A549 (cell line): ENCODE results near the gene TUBGCP6. TPM values are rescaled to one million over a fixed set of nuclear protein-coding genes. Genes with fewer than 3 reads are reported as not detected.

Experiments
- ATAC-seq, 2 experiments: fragments of 200-7000 bp in 1 of 2; fragments of >200 bp in 1 of 2; cut with Nextera tagmentation in 1 of 2; cut with Tn5 transposase in 1 of 2; 3 replicates each; pipeline versions ENCODE4 v1.8.0 to v1.9.1; 2018 to 2020; ENCODE audit warnings: mild to moderate bottlenecking in 1 of 2, moderate library complexity in 1 of 2
- CTCF ChIA-PET: fragments of 300-600 bp; sonication (Branson Sonifier 250); formaldehyde crosslinking; extraction: SDS; loops from one replicate; lab custom pipeline; 2021; ENCODE audit warnings: antibody characterized with exemption, inconsistent platforms; lab: Yijun Ruan, JAX
- POLR2A ChIA-PET: fragments of 350-600 bp; formaldehyde crosslinking; extraction: SDS; loops from one replicate; lab custom pipeline; 2021; ENCODE audit warnings: antibody characterized with exemption, inconsistent platforms; lab: Yijun Ruan, JAX
- DNase-seq, 2 experiments: peaks; one replicate each; pipeline versions ENCODE4 v3.0.0 to v3.0.0-alpha.2; 2011 to 2016; ENCODE audit warnings: low read depth in 1 of 2, low spot score in 1 of 2
- FAIRE-seq: peaks from 2 replicates; lab custom pipeline; 2011; peaks lifted over from hg19 to GRCh38; lab: Jason Lieb, UNC
- H3K27ac ChIP-seq, 2 experiments: fragments of >200 bp; sonication (Bioruptor Twin); formaldehyde crosslinking; 3 replicates each; pipeline ENCODE4 v1.5.1; 2016 to 2017
- H3K4me1 ChIP-seq: fragments of >200 bp; sonication (Bioruptor Twin); formaldehyde crosslinking; 3 replicates; pipeline ENCODE4 v1.6.1; 2016
- H3K4me2 ChIP-seq: fragments of >200 bp; sonication (Bioruptor Twin); formaldehyde crosslinking; 3 replicates; pipeline ENCODE4 v1.6.1; 2016
- H3K4me3 ChIP-seq: fragments of >200 bp; sonication (Bioruptor Twin); formaldehyde crosslinking; 3 replicates; pipeline ENCODE4 v1.5.1; 2016
- H3K9me3 ChIP-seq: fragments of >200 bp; sonication (Bioruptor Twin); formaldehyde crosslinking; 3 replicates; pipeline ENCODE4 v1.6.1; 2016
- ATOH8 ChIP-seq: fragments of 250-450 bp; sonication (Bioruptor Pico); IDR thresholded peaks from 2 replicates; pipeline ENCODE4 v1.5.0; 2020; ENCODE audit warnings: low read depth, mild to moderate bottlenecking, moderate library complexity
- BHLHE40 ChIP-seq: IDR thresholded peaks from 2 replicates; pipeline ENCODE4 v1.6.1; 2012; ENCODE audit warnings: low read depth, low read length, inconsistent platforms
- E2F6 ChIP-seq: IDR thresholded peaks from 2 replicates; pipeline ENCODE4 v1.6.1; 2012; ENCODE audit warnings: low read depth, borderline replicate concordance
- EHF ChIP-seq: fragments of 250-450 bp; sonication (Bioruptor Pico); IDR thresholded peaks from 2 replicates; pipeline ENCODE4 v1.5.0; 2020; ENCODE audit warnings: mild to moderate bottlenecking
- EP300 ChIP-seq, 2 experiments: fragments of >200 bp; sonication (Bioruptor Twin); formaldehyde crosslinking; IDR thresholded peaks; 2 replicates in 1 of 2; 3 replicates in 1 of 2; pipeline ENCODE4 v1.6.1; 2016 to 2017
- ESRRA ChIP-seq: fragments of 150-350 bp; IDR thresholded peaks from 2 replicates; pipeline ENCODE4 v1.6.1; 2014; ENCODE audit warnings: mild to moderate bottlenecking, low read length, borderline replicate concordance
- FOSB ChIP-seq: fragments of 250-450 bp; sonication (Bioruptor Pico); IDR thresholded peaks from 2 replicates; pipeline ENCODE4 v1.5.0; 2020; ENCODE audit warnings: mild to moderate bottlenecking, moderate library complexity
- FOXS1 ChIP-seq: fragments of 250-450 bp; sonication (Bioruptor Pico); IDR thresholded peaks from 2 replicates; pipeline ENCODE4 v1.5.0; 2020; ENCODE audit warnings: mild to moderate bottlenecking, moderate library complexity
- GATA3 ChIP-seq: IDR thresholded peaks from 2 replicates; pipeline ENCODE4 v1.6.1; 2012; ENCODE audit warnings: borderline replicate concordance
- HMGXB4 ChIP-seq: fragments of 250-450 bp; sonication (Bioruptor Pico); IDR thresholded peaks from 2 replicates; pipeline ENCODE4 v1.5.0; 2021; ENCODE audit warnings: mild to moderate bottlenecking, moderate library complexity, borderline replicate concordance
- HOXA7 ChIP-seq: fragments of 250-450 bp; sonication (Bioruptor Pico); IDR thresholded peaks from 2 replicates; pipeline ENCODE4 v1.5.0; 2020; ENCODE audit warnings: mild to moderate bottlenecking, moderate library complexity
- KDM5A ChIP-seq: fragments of 200-600 bp; sonication (generic); IDR thresholded peaks from 2 replicates; pipeline ENCODE4 v1.6.1; 2016; ENCODE audit warnings: antibody characterized with exemption, mild to moderate bottlenecking
- MAZ ChIP-seq: fragments of 150-350 bp; IDR thresholded peaks from 2 replicates; pipeline ENCODE4 v1.6.1; 2014; ENCODE audit warnings: antibody characterized with exemption, low read depth, low read length, borderline replicate concordance
- NPAS2 ChIP-seq: fragments of 250-450 bp; sonication (Bioruptor Pico); IDR thresholded peaks from 2 replicates; pipeline ENCODE4 v1.8.0; 2022; ENCODE audit warnings: mild to moderate bottlenecking, moderate library complexity, borderline replicate concordance
- NR3C1 ChIP-seq: fragments of >200 bp; sonication (Bioruptor Twin); formaldehyde crosslinking; IDR thresholded peaks from 3 replicates; pipeline ENCODE4 v1.6.1; 2017
- PBX3 ChIP-seq: IDR thresholded peaks from 2 replicates; pipeline ENCODE4 v1.6.1; 2012
- PHF8 ChIP-seq: fragments of 200-600 bp; sonication (generic); IDR thresholded peaks from 2 replicates; pipeline ENCODE4 v1.6.1; 2016; ENCODE audit warnings: low read depth, mild to moderate bottlenecking, antibody characterized with exemption, moderate library complexity, borderline replicate concordance
- POLR2A ChIP-seq: IDR thresholded peaks from 2 replicates; pipeline ENCODE4 v1.6.1; 2012; ENCODE audit warnings: mild to moderate bottlenecking, low read length
- RARB ChIP-seq: fragments of 250-450 bp; sonication (Bioruptor Pico); IDR thresholded peaks from 2 replicates; pipeline ENCODE4 v1.8.0; 2021; ENCODE audit warnings: mild to moderate bottlenecking, moderate library complexity
- SREBF2 ChIP-seq: fragments of 450-650 bp; IDR thresholded peaks from 2 replicates; pipeline ENCODE4 v1.6.1; 2014; ENCODE audit warnings: mild to moderate bottlenecking, moderate library complexity
- TP53 ChIP-seq: fragments of 250-450 bp; sonication (Bioruptor Pico); IDR thresholded peaks from 2 replicates; pipeline ENCODE4 v1.5.0; 2021; ENCODE audit warnings: mild to moderate bottlenecking, moderate library complexity
- ZC3H11A ChIP-seq: fragments of 450-650 bp; IDR thresholded peaks from 2 replicates; pipeline ENCODE4 v1.6.1; 2014; ENCODE audit warnings: antibody characterized with exemption, mild to moderate bottlenecking
- ZFP36 ChIP-seq: fragments of 450-650 bp; IDR thresholded peaks from 2 replicates; pipeline ENCODE4 v1.6.1; 2014; ENCODE audit warnings: borderline replicate concordance; ENCODE audit not compliant: partially characterized antibody
- ZSCAN20 ChIP-seq: fragments of 250-450 bp; sonication (Bioruptor Pico); IDR thresholded peaks from 2 replicates; pipeline ENCODE4 v1.8.0; 2022; ENCODE audit warnings: mild to moderate bottlenecking, moderate library complexity
- WGBS: methylation state at CpG from one replicate; pipeline ENCODE4 v1.1.6; 2017; ENCODE audit errors: missing lambda C conversion rate; 5-methylcytosine and 5-hydroxymethylcytosine counted together
- polyA plus RNA-seq, 4 experiments: library from polyadenylated mRNA; depleted of rRNA in 3 of 4; stranded (reverse); fragments of >200 nt; fragmentation: RNase III in 1 of 4; extraction: RNeasy Plus Mini Kit Qiagen cat#74134 plus additional on column Dnase treatment in 1 of 4; gene quantifications; 2 replicates in 3 of 4; 3 replicates in 1 of 4; pipeline ENCODE4 v1.2.3, GENCODE V29; 2011 to 2017
- TF ChIP-seq, protein P1 (sequence below): fragments of 200-600 bp; sonication (generic); IDR thresholded peaks from 2 replicates; pipeline ENCODE4 v1.6.1; 2016; ENCODE audit warnings: antibody characterized with exemption, mild to moderate bottlenecking, moderate library complexity

Gene TUBGCP6
- polyA plus RNA-seq, 2 of the 4 experiments (the other 2 are of a cell fraction) = 6.5 to 14.2 TPM

DNA sequence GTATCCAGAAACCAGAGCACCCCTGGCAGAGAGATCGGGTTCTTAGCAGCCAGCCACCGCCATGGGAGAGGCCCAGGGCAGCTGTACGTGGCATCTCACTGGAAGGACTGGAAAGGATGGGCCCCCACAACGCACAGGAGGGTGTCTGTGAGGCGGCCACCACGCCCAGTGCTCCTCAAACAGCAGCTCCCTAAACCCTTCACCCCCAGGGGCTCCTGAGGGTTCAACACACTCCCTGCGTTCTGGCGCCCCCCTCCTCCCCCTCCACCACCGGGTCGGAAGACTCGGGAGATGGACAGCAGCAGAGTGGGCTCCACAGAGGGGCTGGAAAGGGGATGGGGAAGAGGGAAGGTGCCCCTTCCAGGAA, 15.6 kb upstream of the TUBGCP6 start:
- ATAC-seq (peak; percentile 2 to 54; a peak in 3 of 6 replicates), DNase-seq (no peak), FAIRE-seq (no peak)
- peaks cover 23% of the 10 kb centered on the region for H3K4me1 ChIP-seq
- POLR2A ChIA-PET = interaction anchor here (0.5 to 0.7 kb wide), 2 partner anchors 9 to 70 kb away, joined by 3 to 4 read pairs; partner anchors contain the start of gene HDAC10
- H3K4me2 ChIP-seq = peak overlapping the region; percentile 90
- H3K9me3 ChIP-seq = no peaks in the 10 kb centered on the region
- CTCF ChIA-PET = interaction anchor here (0.9 to 1.6 kb wide), 3 partner anchors 9 to 13 kb away, joined by 4 to 11 read pairs (median 5); partner anchors contain the start of gene HDAC10
- H3K27ac ChIP-seq = peak overlapping the region; percentile 98 to 99
- H3K4me3 ChIP-seq = peak overlapping the region; percentile 90
- WGBS = 0% methylated on average over 3 of the region's 11 CpGs
- TF ChIP-seq ATOH8 (CRISPR knock-in tag) = no peak
- TF ChIP-seq, protein P1, sequence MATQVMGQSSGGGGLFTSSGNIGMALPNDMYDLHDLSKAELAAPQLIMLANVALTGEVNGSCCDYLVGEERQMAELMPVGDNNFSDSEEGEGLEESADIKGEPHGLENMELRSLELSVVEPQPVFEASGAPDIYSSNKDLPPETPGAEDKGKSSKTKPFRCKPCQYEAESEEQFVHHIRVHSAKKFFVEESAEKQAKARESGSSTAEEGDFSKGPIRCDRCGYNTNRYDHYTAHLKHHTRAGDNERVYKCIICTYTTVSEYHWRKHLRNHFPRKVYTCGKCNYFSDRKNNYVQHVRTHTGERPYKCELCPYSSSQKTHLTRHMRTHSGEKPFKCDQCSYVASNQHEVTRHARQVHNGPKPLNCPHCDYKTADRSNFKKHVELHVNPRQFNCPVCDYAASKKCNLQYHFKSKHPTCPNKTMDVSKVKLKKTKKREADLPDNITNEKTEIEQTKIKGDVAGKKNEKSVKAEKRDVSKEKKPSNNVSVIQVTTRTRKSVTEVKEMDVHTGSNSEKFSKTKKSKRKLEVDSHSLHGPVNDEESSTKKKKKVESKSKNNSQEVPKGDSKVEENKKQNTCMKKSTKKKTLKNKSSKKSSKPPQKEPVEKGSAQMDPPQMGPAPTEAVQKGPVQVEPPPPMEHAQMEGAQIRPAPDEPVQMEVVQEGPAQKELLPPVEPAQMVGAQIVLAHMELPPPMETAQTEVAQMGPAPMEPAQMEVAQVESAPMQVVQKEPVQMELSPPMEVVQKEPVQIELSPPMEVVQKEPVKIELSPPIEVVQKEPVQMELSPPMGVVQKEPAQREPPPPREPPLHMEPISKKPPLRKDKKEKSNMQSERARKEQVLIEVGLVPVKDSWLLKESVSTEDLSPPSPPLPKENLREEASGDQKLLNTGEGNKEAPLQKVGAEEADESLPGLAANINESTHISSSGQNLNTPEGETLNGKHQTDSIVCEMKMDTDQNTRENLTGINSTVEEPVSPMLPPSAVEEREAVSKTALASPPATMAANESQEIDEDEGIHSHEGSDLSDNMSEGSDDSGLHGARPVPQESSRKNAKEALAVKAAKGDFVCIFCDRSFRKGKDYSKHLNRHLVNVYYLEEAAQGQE = no peak
- TF ChIP-seq FOXS1 (CRISPR knock-in tag) = no peak
- no peak for TF ChIP-seq SREBF2
- TF ChIP-seq HOXA7 = no peak
- TF ChIP-seq BHLHE40 = no peak
- TF ChIP-seq RARB (CRISPR knock-in tag) = no peak
- TF ChIP-seq ZFP36 = no peak
- TF ChIP-seq EP300 (IDR thresholded peaks at IDR 0.05) = no peak
- TF ChIP-seq TP53 = no peak
- TF ChIP-seq NR3C1 = no peak
- no peak for TF ChIP-seq ZC3H11A
- no peak for TF ChIP-seq ZSCAN20 (CRISPR knock-in tag)
- no peak for TF ChIP-seq GATA3
- TF ChIP-seq ESRRA = no peak
- TF ChIP-seq KDM5A = no peak

- WGBS = 85% methylated on average over 8 of the region's 15 CpGs
- CTCF ChIA-PET = interaction anchor here (1.0 kb wide), 1 partner anchor 17 kb away, joined by 3 read pairs; no protein-coding TSS in a partner anchor
- DNase-seq (no peak), ATAC-seq (no peak), FAIRE-seq (no peak)
- Histone ChIP-seq H3K27ac (no peak overlapping the region), H3K4me1 (peaks cover 23% of the 10 kb centered on the region), H3K4me2 (no peak overlapping the region), H3K4me3 (no peak overlapping the region), H3K9me3 (no peaks in the 10 kb centered on the region)
- TF ChIP-seq, protein P1 = no peak
- TF ChIP-seq NR3C1 = no peak
- no peak for TF ChIP-seq EHF
- TF ChIP-seq RARB (CRISPR knock-in tag) = no peak
- TF ChIP-seq E2F6 = no peak
- TF ChIP-seq POLR2A = no peak
- no peak for TF ChIP-seq PBX3
- no peak for TF ChIP-seq MAZ
- TF ChIP-seq HMGXB4 (CRISPR knock-in tag) = no peak
- no peak for TF ChIP-seq ESRRA
- no peak for TF ChIP-seq FOSB (CRISPR knock-in tag)
- no peak for TF ChIP-seq ZSCAN20 (CRISPR knock-in tag)
- no peak for TF ChIP-seq NPAS2 (CRISPR knock-in tag)
- TF ChIP-seq PHF8 = no peak
- POLR2A ChIA-PET = no interaction called here
Measured at GRCh38 chr22:50259302-50259701, 14.5 kb upstream of the TUBGCP6 start.
